Measurements from ENCODE around the gene MBTPS1.

- no peak for TF ChIP-seq CTCF (IDR thresholded peaks at IDR 0.05)
- no peak for TF ChIP-seq POLR2A (IDR thresholded peaks at IDR 0.05)
Measured at GRCh38 chr16:84018710-84019109, 98.0 kb downstream of the MBTPS1 start.

Measured in adrenal gland (tissue), 5 donors.